ACC112 (cell line): Measurements from ENCODE around the gene CCDC14.
A peak's percentile ranks its signal among the peaks of the same experiment; 100 is the strongest.
"Not testable (repeated sequence)": the region's sequence is repeated elsewhere in the genome, so short reads cannot be mapped to it uniquely, and the experiment has no call there.

Experiments
- H2AFZ ChIP-seq: fragments of 200-600 bp; sonication (generic); one replicate; pipeline ENCODE4 v1.6.0; 2017; ENCODE audit warnings: antibody characterized with exemption, low read length; ENCODE audit not compliant: unreplicated experiment
- H3K27ac ChIP-seq: fragments of 200-600 bp; sonication (generic); 2 replicates; pipeline ENCODE4 v1.5.1; 2014; ENCODE audit warnings: low read depth, mild to moderate bottlenecking, antibody characterized with exemption, low read length, moderate library complexity
- H3K27me3 ChIP-seq: fragments of 200-600 bp; sonication (generic); 2 replicates; pipeline ENCODE4 v1.6.1; 2014; ENCODE audit warnings: mild to moderate bottlenecking, antibody characterized with exemption, low read length, moderate library complexity, mixed read lengths; ENCODE audit not compliant: insufficient read depth
- H3K36me3 ChIP-seq: fragments of 200-600 bp; sonication (generic); 2 replicates; pipeline ENCODE4 v1.6.1; 2016; ENCODE audit warnings: mild to moderate bottlenecking, antibody characterized with exemption, low read length, moderate library complexity, mixed read lengths; ENCODE audit not compliant: insufficient read depth
- H3K4me1 ChIP-seq: fragments of 200-600 bp; sonication (generic); one replicate; pipeline ENCODE4 v1.6.1; 2016; ENCODE audit warnings: low read length, mixed read lengths; ENCODE audit not compliant: insufficient read depth, unreplicated experiment, control insufficient read depth
- H3K4me3 ChIP-seq: fragments of 200-600 bp; sonication (generic); 2 replicates; pipeline ENCODE4 v1.5.1; 2014; ENCODE audit warnings: mild to moderate bottlenecking, low read depth, low read length
- H3K79me2 ChIP-seq: fragments of 200-600 bp; sonication (generic); one replicate; pipeline ENCODE4 v1.6.0; 2016; ENCODE audit warnings: low read length; ENCODE audit not compliant: control insufficient read depth, unreplicated experiment, insufficient read depth

The CCDC14 gene

DNA sequence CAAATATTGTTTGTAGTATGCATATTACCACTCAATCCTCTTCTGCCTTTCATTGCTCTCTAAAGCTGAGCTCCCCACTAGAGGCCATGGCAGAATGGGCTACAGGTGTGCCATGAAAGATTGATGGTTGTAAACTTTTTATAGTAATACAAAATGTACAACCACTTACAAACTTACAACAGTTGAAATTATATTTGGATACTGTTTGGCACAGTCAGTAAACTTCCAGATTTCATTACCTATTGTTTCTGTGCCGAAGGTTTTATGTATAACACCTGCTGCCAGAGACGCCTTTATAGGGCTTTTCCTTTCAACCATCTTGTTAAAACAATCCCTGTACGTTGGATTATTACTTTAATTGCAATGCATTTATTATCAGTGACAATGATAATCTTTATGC is 23.9 kb upstream of the CCDC14 start:
- no peak overlapping the region for H3K4me3 ChIP-seq
- peaks cover 94% of the 10 kb centered on the region for H3K27me3 ChIP-seq
- H3K36me3 ChIP-seq = no peaks in the 10 kb centered on the region
- no peaks in the 10 kb centered on the region for H3K4me1 ChIP-seq
- no peak overlapping the region for H2AFZ ChIP-seq
- H3K79me2 ChIP-seq = no peaks in the 10 kb centered on the region
- H3K27ac ChIP-seq = no peak overlapping the region

DNA sequence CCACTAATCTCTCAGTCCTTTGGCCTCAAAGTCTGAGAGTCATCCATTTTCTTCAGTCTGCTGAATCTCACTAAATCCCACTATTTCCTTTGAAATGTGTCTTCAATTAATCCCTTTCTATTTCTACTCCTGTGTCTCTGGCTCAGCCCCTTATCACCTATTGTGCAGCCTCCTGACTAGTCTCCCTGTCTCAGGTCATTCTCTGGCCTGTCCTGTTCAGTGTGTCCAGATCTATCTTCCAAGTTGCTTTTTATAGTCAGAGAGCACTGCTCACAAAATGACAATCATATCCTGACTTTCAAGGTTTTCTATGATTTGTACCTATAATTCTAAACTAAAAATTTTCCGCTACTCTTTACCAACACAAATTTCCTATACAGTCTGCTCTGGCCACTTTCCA is 23.3 kb upstream of the CCDC14 start:
- Histone ChIP-seq H3K4me3 (no peak overlapping the region), H3K27me3 (peaks cover 88% of the 10 kb centered on the region), H3K36me3 (no peaks in the 10 kb centered on the region), H2AFZ (no peak overlapping the region), H3K4me1 (no peaks in the 10 kb centered on the region), H3K27ac (no peak overlapping the region), H3K79me2 (no peaks in the 10 kb centered on the region)

DNA sequence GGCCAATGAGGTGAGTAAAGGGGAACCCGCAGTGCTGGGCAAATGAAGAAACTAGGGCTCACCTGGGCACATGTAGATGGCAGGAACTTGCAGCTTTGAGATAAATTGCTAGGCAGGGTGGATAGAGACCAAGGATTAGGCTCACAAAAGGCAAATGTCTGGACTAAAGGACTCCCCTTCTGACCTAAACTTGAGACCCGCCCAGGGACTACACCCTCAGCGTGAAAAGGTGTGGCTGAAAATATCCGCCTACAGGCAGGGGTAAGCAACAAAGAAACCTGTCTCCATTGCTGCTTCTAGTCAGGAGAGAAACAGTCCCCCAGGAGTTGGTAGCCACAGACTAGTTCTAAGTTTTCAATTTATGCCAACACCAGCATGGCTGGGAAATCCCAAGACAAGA is 20.3 kb upstream of the CCDC14 start:
- not testable (repeated sequence) for H3K4me3 ChIP-seq, H3K27ac ChIP-seq, H3K79me2 ChIP-seq, H2AFZ ChIP-seq, H3K4me1 ChIP-seq, H3K36me3 ChIP-seq
- H3K27me3 ChIP-seq = peaks cover 58% of the 10 kb centered on the region

DNA sequence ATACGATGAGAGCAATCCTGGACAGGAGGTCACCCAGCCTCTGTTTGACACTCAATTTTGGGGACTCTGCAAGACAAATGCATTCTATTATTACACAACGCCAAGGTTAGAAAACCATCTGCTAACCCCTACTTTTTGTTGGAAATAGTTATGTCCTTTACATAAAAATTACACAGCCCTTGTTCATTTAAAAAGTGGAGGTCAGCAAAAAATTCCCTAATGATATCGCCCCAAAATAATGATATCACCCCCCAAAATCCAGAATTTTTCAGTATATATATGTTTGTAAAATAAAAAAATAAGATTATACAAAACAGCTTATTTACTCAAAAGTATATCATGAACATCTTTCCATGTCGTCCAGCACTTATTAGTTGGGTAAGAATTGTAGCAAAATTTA is 19.5 kb upstream of the CCDC14 start:
- peak overlapping the region; percentile 58; the same call in 1 of the 2 replicates for H3K4me3 ChIP-seq
- peaks cover 56% of the 10 kb centered on the region for H3K27me3 ChIP-seq
- H2AFZ ChIP-seq = no peak overlapping the region

DNA sequence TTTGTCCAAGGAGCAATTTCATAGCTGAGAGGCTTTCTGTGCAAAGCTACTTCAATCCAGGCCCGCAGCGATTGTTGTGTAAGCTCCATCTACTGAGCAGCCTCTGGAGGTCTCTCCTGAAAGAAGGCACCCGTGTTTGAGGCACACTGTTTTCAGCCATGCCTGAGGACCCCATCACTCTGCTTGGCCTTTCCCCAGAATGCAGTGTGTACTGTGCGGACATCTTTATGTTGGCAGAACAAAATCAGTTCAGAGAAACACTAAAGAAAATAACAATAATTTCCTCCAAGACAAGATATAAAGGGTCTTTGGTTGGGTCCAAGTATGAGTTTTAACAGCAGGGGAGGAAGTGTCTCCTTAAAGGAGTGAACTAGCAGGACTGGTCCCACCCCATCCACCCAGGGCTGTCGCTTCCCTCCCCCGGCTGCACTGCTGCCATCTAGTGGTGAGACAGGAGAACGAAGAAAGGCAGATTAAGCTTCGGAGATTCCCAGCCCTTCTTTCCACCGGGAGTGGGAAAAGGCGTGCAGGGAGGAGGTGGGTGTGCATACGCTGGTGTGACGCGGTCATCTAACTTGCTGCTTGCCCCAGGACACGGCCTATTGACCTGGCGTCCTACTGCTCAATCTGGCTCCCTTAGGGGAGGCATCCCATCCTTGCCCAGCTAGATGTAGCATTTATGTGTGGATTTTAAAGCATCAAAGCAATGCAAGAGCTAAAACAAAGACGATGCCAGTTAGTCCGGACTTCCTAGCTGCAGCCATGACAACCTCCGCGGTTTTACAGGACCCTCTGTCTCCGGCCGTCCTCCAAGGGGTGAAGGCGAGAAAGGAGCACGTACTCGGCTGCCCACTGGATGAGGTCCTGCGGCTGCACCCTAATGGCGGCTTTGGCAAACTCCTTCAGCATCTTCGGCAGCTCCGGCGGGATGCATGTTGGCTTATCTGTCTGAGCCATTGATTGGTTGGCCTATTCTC is 18.8 kb upstream of the CCDC14 start:
- peaks cover 49% of the 10 kb centered on the region for H3K27me3 ChIP-seq
- not testable (repeated sequence) for H2AFZ ChIP-seq, H3K27ac ChIP-seq, H3K36me3 ChIP-seq, H3K79me2 ChIP-seq, H3K4me1 ChIP-seq
- peak overlapping the region; percentile 58 for H3K4me3 ChIP-seq

More for the DNA sequence above, 19.5 kb upstream of the CCDC14 start:
- Histone ChIP-seq H3K36me3 (no peaks in the 10 kb centered on the region), H3K4me1 (no peaks in the 10 kb centered on the region), H3K79me2 (no peaks in the 10 kb centered on the region), H3K27ac (no peak overlapping the region)

DNA sequence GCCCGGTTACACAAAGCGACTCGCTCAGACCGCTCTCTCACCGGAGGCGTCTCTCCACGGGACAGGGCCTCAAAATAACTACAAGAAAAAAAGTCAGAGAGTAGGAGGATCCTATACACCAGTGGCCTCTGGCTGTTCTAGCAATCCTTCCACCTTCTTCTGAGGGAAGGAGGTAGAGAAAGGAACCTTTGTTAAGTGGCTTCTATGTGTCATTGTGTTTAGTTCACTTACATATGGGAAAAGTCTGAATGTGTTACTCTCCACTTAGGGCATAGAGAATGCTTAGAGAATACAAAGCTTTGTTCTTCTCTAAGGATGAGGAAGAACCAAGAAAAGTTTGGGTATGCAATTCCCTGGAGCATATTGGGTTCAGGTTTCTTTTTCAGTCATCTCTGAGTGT is 15.9 kb upstream of the CCDC14 start:
- H3K27me3 ChIP-seq = peaks cover 21% of the 10 kb centered on the region
- H3K36me3 ChIP-seq, H2AFZ ChIP-seq, H3K79me2 ChIP-seq, H3K27ac ChIP-seq, H3K4me3 ChIP-seq, H3K4me1 ChIP-seq: not testable (repeated sequence)

DNA sequence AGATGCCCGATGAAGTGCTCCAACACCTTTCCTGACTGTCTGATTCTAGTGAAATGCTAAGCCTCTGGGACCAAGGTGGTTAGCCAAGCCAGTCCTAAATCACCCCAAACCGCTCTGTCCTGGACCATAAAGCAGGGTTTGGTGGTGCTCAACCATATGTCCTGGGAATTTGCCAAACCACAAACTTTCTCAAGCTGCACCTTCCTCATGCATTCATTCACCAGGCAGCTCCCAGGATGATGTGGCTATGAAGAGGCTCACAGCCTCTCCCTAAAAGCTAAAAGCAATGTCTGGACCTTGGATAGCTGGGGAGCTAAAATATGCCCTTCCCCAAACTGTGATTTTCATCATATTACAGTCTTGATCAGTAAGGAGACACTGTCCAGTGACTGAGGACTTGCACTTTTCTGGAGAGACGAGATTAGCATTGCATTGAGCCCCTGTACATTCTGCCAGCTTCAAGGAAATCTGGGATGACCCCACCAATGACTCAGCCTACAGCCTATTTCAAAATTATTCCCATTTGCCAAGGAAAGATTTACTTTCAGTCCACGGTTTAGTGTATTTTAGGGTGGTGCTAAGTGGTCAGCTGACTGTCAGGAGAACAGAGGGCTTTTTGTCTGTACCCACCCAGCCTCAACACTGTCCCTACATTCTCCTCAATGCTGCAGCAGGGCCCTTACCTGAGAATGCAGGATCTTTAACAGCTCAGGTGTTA is 15.3 kb upstream of the CCDC14 start:
- not testable (repeated sequence) for H3K36me3 ChIP-seq, H3K4me3 ChIP-seq, H3K4me1 ChIP-seq, H3K79me2 ChIP-seq, H2AFZ ChIP-seq, H3K27ac ChIP-seq
- peaks cover 21% of the 10 kb centered on the region for H3K27me3 ChIP-seq

DNA sequence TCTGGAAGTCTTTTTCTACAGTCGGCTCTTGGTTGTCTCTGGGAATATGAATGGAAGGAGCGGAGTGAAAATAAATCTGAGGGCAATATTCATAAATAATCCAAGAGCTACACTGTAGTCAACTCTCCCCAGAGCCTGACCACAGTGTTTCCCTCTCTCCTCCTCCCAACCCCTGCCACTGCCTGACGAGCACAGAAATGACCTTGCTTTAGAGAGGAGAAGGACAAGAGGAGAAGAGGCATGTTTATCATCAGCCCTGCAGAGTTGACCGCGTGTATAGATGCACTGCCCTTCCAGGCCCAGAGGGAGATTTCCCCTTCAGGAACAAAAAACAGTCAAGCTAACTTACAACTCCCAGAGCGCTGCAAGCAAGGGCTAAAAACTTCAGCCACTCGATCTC is 14.0 kb upstream of the CCDC14 start:
- H3K79me2 ChIP-seq, H3K27ac ChIP-seq, H3K4me1 ChIP-seq, H3K4me3 ChIP-seq, H2AFZ ChIP-seq, H3K36me3 ChIP-seq: not testable (repeated sequence)
- H3K27me3 ChIP-seq = peaks cover 16% of the 10 kb centered on the region

DNA sequence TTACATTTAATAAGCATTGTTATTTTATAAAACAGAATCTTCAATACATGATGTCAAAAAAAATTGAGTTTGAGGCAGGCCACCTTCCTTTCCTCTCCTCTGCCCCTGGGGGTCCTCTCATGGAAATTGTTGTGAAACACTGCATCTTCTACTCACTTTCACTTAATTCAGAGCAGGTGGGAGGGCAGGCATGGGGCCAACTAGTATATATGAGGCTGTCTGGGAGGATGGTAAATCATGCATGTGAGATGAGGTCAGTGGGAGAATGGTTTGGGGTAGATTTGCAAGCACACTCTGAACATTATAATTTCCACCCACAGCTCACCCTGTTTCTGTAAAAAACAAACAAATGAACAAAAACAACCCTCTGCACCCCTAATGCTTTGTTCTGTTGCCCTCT is 10.4 kb upstream of the CCDC14 start:
- no peaks in the 10 kb centered on the region for H3K79me2 ChIP-seq

DNA sequence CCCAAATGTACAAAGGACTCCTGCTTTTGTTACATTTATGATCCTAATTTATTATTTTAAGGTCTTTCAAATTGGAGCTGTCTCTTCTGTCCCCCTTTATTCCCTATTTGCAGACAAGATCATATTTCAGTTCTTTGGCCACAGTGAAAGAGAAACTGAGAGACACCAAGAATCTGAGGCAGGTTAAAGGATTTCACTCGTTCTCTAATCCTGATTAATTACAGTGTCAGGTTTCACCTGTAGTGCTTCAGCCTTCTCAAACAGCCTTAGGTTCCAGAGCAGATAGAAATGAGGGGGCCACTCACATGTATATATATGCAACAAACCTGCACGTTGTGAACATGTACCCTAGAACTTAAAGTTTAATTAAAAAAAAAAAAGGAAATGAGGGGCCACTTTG is 6.2 kb upstream of the CCDC14 start:
- not testable (repeated sequence) for H3K79me2 ChIP-seq, H3K36me3 ChIP-seq, H3K4me3 ChIP-seq, H3K4me1 ChIP-seq, H2AFZ ChIP-seq, H3K27ac ChIP-seq
- H3K27me3 ChIP-seq = peaks cover 58% of the 10 kb centered on the region

More for the DNA sequence above, 10.4 kb upstream of the CCDC14 start:
- Histone ChIP-seq H3K27me3 (peaks cover 42% of the 10 kb centered on the region), H2AFZ (no peak overlapping the region), H3K36me3 (no peaks in the 10 kb centered on the region), H3K4me1 (no peaks in the 10 kb centered on the region), H3K4me3 (no peak overlapping the region), H3K27ac (no peak overlapping the region)

DNA sequence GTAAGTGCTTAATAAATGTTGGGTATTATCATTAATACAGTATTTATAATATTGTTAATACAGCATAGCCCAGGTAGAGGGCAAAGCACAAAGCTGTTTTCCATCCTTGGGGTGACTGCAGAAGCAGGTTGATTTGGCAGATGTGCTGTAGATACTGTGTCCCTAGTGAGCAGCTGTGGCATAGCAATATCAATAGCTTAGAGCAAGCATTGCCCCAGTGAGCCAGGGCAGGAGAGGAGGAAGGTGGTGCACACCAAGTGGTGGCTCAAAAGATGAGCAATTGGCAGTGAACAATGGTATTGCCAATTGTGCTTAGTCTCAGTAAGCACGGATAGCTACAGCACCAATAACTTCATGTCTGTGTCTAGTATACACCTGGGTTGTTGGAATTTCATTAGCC is 5.8 kb upstream of the CCDC14 start:
- peaks cover 56% of the 10 kb centered on the region for H3K27me3 ChIP-seq
- H3K79me2 ChIP-seq, H3K4me3 ChIP-seq, H3K4me1 ChIP-seq, H3K27ac ChIP-seq, H2AFZ ChIP-seq, H3K36me3 ChIP-seq: not testable (repeated sequence)
